ENCODE results near the gene FARP2.

FARP2 gene

GRCh38 chr2:241461693-241462677 is 105.9 kb downstream of the FARP2 start:
- DNase-seq, result no peak

GRCh38 chr2:241463276-241464135 is 107.4 kb downstream of the FARP2 start:
- DNase-seq, result no peak

- DNase-seq, result no peak
These were observed 109.5 kb downstream of the FARP2 start for GRCh38 chr2:241465543-241465942.

GRCh38 chr2:241466230-241466629 is 110.1 kb downstream of the FARP2 start:
- no peak for DNase-seq

- no peak for DNase-seq
These were observed 111.8 kb downstream of the FARP2 start for GRCh38 chr2:241467777-241468475.

GRCh38 chr2:241468476-241468781 is 112.3 kb downstream of the FARP2 start:
- no peak for DNase-seq

DNA sequence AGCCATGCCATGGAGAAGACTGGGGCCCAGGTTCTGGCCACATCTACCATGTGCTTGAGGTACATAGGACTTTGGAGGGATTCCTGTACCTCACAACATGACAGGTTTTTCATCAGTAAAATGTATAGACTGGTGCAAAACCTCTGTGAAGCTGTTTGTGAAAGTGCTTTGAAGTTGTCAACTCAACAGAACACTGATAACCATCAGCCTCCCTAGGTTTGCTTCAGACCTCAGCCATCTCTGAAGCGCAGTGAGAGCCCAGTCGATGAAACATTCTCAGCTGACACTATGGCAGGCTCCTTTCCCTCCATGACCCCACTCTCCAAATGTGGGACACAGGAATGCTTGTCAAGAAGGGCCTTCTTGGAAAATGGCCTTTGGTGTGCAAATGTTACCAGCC is 113.7 kb downstream of the FARP2 start:
- no peak for DNase-seq

DNA sequence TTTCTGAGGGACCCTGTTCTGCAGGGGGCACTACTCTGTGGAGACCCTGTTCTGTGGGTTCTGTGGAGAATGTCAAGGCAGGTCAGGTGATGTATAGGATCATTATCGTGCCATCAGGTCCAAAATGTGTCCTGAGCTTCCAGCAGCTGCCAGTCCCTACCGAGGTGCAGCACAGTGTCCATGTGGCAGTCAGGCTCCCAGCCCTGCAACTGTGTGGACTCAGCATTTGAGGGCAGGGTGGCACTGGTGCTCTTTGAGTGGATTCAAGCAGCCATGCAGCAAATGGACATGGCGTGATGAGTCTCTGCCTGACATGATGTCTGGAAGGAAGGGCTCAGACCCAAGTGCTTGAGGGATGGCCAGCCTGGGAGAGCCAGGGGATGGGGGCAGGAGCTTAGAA is 117.3 kb downstream of the FARP2 start:
- DNase-seq, result no peak

- DNase-seq, result no peak
These were observed 119.2 kb downstream of the FARP2 start for GRCh38 chr2:241475267-241475666.

- DNase-seq, result no peak
These were observed 122.1 kb downstream of the FARP2 start for GRCh38 chr2:241478166-241478565.

DNA sequence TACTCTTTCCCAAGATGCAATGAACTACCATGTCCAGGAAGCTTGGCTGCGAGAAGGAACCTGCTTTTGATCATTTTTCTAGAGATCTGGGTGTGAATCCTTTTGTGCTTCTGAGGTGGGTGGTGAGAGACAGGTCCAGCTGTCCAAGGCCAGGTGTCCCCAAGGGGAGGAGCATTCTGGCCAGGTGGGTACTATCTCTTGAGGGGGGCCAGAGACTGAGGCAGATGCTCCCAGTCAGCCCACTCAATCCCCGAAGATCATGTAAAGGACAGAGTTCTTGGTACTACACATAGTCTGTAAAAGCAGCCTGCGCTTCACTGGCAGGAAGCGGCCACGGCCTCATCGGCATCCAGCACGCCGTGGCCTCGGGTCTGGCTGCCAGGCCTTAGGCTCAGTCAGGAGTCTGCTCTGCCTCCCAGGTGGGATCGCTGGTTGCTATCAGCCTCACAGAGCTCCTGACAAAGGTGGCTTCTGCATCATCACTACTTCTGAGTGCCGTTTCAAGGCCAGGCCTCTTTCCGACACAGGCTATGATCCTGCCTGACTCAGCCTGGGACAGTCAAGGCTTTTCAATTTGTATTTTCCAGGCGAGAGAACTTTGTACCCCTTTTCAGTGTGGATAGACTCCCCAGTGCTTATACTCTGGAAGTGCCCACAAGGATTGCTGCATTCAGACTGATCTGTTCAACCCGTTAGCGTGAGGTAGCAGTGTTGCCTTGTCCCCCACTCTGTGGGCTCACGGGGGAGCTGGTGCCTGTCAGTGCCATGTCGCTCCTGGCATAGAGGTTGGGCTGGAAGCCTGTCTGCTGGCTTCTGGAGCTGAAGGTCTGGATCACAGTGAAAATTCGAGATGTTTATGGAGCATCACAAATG is 123.2 kb downstream of the FARP2 start:
- DNase-seq, result no peak

DNA sequence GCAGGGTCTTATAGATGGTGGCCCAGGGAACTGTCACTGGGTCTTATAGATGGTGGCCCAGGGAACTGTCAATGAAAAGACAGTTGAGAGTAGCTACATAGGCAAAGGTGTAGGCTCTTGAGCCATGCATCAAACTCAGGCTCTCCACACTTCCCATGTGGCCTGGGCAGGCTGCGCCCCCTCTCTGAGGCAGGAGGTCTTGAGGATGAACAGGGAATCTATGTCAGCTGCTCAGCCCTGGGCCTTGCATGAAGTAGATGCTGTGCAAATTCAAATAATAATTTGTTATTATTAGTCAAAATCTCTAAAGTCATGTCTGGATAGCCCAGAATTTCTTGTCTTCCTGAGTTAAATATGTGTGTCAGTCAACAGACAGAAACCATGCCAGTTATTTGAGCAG is 125.6 kb downstream of the FARP2 start:
- no peak for DNase-seq

GRCh38 chr2:241482126-241482955 is 126.3 kb downstream of the FARP2 start:
- DNase-seq, result no peak

- DNase-seq, result no peak
These were observed 127.2 kb downstream of the FARP2 start for GRCh38 chr2:241483305-241483704.

DNA sequence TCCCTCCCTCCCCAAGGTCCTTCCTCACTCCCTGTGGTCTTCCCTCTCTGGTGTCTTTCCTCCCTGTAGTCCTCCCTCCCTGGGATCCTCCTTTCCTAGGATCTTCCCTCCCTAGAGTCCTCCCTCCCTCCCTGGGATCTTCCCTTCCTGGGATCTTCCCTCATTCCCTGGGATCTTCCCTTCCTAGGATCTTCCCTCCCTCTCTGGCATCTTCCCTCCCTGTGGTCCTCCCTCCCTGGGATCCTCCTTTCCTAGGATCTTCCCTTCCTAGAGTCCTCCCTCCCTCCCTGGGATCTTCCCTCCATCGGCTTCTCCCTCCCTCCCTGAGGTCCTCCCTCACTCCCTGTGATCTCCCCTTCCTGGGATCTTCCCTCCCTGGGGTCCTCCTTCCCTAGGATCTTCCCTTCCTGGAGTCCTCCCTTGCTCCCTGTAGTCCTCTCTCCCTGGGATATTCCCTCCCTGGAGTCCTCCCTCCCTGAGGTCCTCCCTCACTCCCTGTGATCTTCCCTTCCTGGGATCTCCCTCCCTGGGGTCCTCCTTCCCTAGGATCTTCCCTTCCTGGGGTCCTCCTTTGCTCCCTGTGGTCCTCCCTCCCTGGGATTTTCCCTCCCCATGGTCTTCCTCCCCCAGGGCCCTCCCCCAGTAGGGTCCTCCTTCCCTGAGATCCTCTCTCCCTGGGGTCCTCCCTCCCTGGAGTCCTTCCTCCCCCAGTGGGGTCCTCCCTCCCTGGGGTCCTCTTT is 129.3 kb downstream of the FARP2 start:
- no peak for DNase-seq

GRCh38 chr2:241489088-241489487 is 133.0 kb downstream of the FARP2 start:
- DNase-seq, result no peak

- DNase-seq, result no peak
These were observed 133.9 kb downstream of the FARP2 start for GRCh38 chr2:241489733-241490680.

DNA sequence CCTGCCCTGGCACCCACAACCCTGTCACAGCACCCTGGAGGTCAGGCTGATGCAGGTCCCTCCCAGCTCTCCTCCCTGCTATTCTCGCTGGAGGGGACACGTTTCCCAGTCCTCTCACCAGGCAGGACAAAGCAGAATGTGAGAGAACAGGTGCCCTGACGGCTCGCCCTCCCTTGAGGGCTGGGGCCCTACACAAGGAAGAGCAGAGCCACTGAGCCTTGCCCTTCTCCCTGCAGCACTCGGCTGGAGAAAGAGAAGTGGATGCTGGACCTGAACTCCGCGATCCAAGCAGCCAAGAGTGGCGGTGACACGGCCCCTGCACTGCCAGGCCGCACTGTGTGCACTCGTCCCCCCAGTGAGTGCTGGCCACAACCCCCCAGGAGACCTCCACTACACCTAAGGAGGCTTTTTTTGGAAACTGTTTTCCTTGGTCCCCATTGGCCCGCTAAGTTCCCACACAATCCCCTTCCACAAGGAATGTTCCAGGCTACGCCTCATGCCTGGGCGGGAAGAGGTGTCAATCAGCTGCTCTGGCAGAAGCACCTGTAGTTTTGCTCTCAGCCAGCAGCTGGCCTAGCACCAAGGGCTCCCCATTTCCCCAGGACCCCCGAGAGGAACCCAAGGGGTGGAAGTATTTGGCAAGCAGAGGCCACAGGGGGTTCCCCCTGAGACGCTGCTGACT is 134.9 kb downstream of the FARP2 start:
- no peak for DNase-seq

Data from cortex of kidney (tissue), 1 donor.